Germinal center (tissue), 1 donor: ENCODE results near the gene SHISA8.

ENCODE experiments used
- DNase-seq: peaks from one replicate; pipeline ENCODE4 v3.0.0; 2012; ENCODE audit warnings: mixed read lengths, low spot score

Gene SHISA8

DNA sequence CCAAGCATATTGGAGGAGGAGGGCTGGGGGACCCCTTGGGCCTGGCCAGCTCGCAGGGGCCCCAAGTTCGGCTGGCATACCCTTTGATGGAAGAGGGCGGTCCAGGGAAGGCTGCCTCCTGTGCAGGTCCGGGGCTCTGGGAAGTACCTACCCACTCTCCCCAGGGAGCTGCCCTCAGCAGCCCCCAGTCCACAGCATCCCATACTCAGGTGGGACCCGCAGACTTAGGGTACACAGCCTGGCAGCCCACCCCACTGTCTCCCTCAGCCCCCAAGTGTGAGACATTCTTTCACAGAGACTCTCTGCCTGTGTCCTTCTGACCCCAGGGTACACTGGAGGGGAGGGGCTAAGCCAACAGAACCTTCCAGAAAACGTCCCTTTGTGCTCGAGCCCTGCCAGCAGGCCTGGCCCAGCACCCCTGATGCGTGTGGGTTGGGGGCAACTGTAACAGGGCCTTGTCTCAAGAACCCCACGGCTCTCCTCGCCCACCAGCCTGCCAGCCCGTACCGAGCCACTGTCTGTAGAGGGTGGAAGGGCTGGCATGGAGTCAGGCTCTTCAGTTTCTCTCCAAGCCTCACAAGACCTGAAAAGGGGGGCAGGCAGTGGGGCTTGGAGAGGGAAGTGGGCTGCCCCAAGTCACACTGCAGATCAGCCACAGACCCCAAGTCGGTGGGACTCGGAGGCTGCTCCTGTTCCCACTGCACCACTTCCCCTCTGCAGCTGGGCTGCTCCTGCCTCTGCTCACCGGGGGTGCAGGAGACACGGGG lies 18.7 kb upstream of the SHISA8 start:
- DNase-seq: no peak

DNA sequence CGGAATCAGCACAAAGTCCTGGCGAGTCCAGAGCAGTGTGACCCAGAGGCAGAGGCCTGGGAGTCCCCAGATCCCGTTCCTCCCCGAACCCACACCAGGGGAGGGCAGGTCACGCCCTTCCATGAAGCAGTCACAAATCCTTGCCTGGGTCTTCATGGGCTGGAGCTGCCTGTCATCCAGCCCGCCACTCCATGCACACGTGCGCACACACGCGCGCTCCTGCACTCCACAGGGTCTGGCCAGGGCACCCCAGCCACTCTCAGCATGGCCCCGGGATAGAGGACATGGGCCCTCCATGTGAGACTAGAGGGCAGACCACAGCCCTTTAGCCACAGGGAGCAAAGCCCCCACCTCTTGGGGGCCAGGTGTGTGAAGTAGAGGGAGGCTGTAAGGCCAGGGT lies 17.5 kb upstream of the SHISA8 start:
- no peak for DNase-seq

DNA sequence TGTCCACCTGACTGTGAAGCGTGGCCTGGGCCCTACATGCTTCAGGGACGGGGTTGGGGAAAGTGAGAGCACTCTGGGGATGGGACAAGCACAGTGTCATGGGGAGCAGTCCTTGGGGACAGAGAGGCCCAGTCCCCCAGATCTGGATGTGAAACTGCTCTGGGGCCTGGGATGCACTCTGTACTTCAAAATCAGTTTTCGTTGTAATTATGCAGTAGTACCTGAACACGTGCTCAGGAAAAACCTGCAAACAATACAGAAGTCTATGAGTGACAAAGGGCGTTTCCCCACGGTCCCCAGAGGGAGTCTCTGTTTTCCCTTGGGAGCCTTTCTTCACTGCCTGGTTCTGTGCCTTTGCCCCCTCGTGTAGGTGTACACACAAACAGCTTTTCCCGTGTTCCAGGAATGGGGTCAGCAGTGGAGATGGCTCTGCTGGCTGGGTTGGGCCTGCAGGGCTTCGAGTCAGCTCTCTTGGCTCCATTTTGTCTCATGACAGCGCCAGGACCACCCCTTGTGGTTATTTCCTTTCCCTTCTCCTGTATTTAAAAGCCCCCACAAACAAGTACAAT lies 16.9 kb upstream of the SHISA8 start:
- peak; percentile 42 for DNase-seq

DNA sequence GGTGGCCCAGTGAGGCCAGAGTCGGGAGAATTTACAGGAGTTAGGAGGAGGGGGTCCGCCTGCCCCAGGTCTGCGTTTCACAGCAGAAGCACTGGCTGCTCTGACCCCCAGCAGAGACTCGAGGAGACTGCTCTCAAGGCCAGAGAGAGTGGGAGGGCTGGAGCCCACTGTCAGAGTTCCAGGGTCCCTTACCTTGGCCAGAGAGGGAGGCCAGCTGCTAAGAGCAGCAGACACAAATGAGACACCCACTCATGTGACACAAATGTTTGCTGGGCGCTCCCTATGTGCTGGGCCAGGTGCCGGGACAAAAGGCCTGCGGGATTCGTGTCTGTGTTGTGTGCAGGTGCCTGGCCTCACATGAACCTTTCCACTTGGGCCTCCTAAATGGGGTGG lies 14.5 kb upstream of the SHISA8 start:
- no peak for DNase-seq

DNA sequence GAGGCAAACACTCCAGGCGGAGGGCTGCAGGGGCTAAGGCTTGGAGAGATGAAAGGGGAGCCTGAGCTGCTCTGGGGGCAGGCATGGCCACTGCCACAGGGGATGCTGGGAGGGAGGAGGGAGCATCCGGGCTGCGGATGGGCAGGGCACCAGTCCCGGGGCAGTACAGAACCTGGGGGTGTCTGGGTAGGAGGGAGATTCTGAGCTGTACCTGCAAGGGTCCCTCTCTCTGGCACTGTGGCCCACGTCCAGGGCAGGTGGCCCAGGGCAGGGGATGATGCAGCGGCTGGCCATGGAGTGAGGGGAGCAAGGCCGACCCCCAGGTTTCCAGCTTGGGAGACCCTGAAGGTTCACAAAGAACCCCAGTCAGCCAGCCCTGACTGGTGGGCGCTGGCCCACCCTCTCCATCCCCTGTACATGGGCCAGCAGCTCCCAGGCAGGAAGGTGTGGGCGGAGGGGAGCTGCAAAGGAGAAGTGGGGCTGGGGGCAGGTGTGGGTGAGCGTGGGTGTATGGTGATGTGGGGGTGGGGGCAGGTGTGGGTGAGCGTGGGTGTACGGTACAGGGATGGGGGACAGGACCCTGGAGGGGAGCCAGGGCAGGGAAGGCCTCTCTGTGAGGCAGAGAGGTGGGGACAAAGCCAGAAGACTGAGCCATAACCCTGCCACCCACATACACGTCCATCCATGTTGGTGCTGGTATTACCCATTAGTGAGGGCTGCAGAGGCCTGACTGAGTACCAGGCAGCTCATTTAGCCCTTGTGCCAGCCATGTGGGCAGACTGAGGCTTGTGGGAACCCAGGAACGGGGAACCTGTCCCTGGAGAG lies 13.9 kb upstream of the SHISA8 start:
- no peak for DNase-seq

DNA sequence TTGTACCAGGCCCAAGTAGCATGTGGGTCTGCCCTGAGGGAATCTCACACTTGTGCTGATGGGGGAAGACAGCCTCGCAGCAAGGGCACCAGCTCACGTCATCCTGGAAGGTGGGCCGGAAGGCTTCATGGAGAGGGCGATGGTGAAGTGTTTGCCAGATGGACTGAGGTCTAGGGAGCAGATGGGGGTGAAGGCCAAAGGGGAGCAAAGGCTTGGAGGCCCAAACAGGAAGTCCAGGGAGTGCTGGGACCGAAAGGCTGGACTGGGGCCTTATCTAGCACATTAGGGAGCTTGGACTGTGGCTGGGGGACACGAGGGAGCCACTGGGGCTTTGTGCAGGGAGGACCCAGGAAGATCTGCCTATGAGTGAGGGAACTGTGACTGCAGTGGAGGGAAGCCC lies 12.9 kb upstream of the SHISA8 start:
- DNase-seq: no peak

DNA sequence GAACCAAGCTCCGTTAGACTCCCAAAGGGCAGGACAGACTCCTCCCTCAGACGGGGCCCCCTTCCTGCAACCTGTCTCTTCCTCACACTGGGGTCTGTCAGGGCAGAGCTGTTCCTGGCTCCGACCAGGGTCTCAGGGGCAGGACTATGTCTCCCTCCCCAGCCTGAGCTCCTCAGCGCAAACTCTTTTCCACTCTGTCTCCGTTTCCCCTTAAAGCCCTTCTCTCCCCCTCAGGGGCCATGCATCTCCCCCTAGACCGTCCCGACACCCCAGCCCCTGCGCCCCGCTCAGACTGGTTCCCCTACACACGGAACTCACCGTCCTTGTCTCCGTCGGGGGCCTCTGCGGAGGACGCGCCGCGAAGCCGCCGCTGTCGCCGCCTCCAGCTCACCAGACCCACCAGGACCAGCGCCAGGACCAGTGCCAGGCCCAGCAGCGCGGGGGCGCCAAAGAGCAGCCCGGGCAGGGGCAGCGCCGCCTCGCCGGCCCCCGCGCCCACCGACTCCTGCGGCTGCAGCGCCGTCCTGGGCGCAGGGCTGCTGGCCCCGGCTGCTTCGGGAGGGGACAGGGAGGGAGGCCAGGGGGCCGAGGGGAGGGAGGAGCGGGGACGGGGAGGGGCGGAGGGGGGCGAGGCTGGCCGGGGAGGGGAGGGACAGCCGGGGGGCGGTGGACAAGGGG lies 11.0 kb upstream of the SHISA8 start:
- peak; percentile 57 for DNase-seq

DNA sequence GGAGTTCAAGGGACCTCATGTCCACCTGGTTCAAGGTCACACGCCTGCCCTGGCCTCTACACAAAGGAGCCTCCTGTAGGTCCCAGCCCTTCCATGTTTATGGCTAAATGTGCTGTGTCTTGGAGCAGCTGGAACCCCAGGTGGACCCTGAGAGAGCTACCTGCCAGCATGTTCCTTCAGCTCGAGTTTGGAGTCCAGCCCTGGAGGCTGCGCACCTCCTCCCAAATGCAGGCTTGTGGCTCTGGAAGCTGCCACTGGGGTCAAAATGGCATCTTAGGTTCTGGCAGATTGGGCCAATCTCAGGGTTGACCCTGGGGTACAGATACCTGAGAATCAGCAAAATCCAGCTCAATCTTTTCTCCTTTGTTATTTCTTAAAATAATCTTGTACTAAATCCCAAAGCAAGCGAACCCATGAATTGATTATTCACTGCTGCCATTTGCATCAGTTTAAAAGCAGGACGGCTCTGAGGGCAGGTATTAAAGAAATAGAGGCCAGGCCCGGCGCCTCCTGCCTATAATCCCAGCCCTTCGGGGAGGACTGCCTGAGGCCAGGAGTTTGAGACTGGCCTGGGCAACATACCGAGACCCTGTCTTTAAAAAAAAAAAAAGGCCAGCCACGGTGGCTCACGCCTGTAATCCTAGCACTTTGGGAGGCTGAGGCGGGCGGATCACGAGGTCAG lies 8.9 kb upstream of the SHISA8 start:
- DNase-seq: no peak

DNA sequence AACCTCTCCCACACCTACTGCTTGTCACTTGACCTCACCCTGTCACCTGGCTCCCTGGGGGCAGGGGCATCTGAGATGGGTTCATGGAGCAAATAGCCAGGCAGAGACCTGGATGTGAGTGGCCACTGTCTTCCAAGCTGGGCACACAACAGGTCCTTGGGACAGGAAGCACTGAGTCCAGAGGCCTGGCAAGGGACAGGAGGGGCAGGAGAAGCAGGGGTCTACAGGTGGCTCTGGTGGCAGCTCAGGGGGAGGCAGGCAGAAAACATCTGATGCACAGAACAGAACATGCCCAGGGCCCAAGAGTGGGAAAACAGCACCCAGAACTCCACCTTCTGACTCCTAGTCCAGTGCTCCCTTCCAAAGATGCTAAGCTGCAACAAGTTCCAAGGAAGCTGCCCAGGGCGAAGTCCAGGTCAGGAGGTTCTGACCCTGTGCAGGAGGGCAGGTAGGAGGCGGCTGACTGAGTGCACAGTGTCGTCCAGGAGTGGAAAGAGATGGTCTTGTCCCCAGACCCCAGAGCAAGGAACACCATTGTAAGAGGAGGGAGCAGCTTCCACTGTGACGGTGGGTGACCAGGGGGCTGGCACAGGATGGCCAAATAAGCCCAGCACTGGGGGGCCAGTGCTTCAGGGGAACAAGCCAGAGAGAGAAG lies 8.2 kb upstream of the SHISA8 start:
- DNase-seq: no peak

DNA sequence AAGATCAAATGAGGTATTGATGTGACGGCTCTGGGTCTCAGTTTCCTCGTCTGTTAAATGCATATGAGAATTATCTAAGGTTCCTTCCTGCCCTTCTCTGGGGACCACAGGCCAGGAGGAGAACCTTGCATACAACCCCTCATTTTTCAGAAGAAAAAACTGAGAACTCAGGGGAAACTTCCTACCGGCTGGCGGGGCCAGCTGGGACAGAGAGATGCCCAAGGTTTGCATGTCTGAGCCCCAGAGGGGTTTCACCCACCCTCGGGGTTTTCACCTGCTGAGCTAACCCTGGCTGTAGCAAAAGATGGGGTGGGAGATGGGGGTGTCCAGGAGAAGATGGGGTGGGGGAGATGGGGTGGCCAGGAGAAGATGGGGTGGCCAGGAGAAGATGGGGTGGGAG lies 7.5 kb upstream of the SHISA8 start:
- peak; percentile 32 for DNase-seq

DNA sequence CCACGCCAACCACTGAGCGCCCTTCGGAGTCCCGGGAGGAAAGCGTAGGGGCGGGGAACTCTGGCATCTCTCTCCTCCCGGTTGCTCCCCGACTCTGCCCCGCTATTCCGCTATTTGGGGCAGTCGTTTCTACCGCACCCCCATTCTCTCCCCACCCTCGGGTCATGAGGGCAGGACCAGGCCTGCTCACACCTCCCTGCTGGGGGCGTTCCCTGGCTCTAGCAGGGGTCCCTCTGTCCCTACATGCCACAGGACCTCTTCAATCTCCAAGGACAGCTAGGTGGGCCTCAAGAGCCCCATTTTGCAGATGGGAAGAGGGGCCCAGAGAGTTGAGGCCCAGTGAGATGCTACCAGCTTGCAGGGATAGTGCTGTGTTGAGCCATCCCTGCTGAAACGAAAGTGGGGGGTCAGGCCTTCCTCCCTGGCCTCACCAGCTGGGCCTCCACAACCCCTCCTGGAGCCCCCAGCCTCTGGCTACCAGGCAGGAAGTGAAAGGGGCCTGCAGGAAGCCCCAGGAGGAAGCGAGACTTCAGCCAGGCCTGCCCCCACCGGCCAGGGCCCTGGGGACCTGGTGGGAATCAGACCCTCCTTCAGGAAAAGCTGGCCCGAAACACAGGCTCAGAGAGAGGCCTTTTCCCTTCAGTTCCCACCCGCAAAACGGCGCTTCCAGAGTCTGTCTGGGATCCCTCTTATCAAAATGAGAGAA lies 5.5 kb upstream of the SHISA8 start:
- peak; percentile 68 for DNase-seq

DNA sequence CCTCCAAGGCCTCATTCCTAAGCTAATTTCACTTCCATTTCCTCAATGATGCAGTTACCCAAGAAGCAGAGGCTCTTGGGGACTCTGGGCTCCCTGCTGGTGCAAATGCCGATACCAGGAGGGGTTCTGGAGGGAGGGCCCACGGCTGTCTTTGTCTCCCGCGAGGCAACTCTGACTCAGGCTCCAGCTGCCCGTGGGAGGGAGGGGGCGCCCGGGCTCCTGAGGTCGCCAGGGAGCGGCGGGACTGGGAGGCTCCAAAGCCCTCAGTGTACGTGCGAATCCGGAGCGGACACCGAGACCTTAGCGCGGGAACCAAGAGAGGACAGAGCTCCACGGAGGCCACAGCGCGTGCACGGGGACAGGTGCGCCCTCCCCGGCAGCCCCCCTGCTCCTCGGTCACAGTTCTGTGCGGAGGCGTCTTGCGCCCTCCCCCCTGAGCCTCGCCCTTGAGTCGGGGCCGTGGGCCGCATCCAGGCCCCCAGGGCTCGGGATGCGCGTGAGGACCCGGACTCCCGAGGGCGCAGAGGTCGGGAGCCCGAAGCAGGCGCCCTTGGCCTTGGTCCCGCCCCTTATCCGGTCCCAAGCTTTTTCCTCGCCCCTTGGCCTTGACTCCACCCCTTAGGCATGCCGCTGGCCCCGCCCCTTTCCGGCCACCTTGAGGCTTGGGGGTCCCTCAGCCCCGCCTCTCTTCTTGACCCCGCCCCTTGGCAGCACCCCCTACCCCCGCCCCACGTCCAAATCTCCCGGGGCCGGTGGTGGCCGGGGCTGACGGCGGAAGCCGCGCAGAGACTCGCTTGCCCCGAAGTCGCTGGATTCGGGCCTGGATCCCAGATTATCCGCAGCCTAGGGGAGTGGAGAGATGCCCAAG lies 4.7 kb upstream of the SHISA8 start:
- DNase-seq: peak; percentile 88

DNA sequence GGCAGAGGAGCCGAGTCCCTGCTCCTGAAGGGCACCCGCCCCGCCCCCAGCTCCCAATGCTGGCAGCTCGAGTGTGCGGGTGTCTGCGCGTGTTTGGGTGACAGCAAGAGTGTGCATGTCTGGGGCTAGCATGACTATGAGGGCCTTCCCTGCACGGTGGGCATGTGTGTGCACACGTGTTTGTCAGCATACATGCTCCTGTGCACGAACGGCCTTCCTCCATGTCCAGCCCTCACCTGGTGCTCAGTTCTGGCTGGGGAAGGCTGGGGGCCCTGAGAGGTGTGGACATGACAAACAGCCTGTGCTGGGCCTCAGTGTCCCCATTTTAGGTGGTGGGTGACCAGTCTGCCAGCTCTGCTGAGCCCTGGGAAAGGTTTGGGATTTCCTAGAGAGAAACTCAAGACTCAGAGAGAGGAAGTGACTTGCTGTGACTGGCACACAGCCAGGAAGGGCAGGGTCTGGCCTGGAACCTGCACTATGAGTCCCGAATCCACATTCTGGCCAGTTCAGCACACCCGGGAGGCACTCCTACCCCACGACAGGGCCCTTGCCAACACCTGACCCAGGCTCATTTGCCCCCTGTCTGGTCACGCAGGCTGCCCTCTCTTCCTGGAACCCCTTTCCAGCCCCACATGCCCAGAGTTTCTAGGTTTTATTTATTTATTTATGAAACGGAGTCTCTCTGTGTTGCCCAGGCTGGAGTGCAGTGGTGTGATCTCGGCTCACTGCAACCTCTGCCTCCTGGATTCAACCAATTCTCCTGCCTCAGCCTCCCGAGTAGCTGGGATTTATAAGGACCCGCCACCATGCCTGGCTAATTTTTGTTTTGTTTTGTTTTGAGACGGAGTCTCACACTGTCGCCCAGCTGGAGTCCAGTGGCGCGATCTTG lies 3.3 kb upstream of the SHISA8 start:
- DNase-seq: peak; percentile 28

DNA sequence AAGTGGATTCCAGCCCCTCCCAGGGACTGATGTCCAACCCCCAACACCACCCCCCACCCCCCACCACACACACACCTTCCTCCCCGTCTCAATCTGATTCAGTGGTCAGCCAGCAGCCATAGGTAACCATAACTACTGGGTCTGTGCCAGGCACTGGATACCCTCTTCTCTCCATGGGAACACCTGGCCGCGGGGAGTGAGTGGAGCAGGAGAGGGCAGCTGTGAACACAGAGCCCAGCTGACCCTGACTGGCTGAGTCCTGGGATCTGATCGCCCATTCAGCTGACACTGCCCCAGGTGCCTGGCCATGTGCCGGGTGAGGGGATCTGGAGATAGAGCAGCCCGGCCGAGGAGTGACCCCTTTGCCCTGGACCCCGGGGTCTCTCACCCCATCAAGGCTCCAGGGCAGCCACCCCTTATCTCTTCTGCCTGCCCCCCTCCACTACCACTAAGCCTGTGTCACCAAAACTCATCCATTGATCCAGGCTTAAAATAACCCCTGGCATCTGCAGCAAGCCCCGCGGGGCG lies 2.6 kb upstream of the SHISA8 start:
- DNase-seq: no peak

DNA sequence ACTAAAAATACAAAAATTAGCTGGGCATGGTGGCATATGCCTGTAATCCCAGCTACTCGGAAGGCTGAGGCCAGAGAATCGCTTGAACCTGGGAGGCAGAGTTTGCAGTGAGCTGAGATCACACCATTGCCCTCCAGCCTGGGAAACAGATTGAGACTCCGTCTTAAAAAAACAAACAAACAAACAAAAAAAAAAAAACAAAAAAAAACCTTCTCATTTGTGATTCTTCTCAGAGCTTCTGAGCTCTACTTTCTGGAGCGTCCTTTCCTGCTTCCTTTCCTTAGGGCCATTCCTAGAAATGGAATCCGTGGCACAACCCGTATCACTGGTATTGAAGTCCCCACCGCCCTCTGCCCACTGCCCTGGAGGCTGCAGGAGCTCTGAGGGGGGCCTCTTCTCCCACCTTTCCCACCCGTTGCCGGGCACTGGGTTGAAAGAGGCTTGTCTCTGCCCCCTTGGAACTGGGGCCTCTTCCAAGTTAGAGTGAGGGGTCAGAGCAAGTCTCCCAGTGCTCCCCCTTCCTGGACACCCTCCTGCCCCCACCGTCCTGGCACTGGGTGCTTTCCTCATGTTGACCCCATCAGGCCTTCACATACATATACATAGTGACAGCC lies 2.0 kb upstream of the SHISA8 start:
- DNase-seq: no peak

DNA sequence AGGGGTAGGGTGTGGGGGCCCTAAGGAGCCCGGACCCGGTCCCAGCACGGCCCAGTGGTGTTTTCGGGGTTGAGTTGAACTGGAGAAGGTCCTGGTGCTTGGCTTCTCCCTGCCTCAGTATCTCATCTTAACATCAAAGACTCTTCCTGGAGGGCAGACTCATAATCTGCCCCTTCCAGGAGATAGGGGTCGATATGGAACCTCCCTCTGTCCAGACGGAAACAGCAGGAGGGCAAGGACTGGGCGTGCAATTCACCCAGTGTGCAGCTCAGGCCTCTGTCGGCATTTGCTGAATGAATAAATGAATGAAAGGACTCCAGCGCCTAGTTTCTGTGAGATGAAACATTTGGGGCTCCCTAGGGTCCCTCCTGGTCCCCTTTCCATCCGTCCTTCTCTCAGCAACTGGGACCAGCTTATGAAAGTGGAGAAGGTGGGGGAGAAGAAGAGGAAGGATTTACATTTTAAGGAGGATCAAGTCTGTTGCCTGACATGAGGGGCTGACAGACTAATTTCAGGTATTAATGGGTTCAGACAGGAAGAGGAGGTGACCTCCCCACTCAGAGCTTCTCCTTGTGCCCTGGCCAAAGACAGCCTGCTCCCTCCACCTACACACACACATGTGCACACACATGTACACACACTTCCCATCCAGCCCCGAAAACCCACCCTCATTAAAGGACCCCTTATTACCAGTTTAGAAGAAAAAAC lies 1.1 kb upstream of the SHISA8 start:
- peak; percentile 14 for DNase-seq

DNA sequence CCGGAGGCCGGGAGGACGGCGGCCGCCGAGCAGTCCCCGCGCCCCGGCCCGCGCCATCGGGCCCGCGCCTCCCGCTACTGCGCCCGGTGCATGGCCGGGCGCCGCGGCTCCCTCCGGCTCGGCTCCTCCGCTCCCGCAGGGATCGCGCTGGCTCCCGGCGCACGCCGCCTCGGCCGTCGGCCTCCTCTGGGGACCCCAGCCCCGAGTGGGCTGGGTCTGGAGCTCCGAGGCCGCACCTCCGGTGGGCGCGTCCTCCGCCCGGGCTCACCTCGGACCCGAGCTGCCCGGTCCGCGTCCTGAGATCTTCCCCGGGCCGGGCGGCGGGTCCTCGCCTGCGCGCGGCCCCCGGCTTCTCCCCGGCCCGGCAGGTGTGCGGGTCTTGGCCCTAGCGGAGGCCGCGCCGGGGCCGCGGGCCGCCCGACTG lies 251 bp downstream of the SHISA8 start:
- peak; percentile 27 for DNase-seq
